Measurements from ENCODE around the gene GPER1. TPM values are rescaled to one million over a fixed set of nuclear protein-coding genes. Genes with fewer than 3 reads are reported as not detected.

The GPER1 gene
- total RNA-seq, 1 donor from 2014 or later, result 1.2 TPM

DNA sequence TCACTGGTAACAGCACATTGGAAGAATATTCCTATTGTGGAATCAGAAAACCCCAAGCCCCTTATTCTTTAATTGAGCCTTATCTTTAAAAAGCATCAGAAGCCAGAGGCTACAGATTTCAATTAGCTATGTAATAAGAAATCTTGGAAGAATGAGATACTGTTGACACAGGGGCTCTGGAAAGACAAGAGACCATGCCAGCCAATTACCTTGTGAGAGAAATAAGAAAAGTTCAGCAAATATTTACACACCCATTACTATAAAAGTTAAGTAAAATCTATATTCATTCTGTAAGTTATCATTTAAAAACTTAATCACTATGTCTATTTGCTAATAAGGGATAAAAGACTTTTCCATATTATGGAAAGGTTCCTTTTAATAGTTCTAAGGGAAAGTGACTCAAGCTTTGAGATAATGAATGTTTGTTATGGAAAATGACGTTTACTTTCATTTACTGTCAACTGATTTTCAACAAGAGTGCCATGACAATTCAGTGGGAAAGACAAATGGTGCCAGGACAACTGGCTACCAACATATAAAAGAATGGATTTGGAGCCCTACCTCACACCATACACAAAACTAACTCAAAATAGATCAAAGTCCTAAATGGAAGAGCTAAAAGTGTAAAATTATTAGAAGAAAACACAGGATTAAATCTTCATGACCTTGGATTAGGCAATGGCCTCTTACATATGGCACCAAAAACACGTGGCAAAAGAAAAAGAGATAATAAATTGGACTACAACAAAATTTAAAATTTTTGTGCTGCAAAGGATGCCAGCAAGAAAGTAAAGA is 43.8 kb downstream of the GPER1 start:
- Histone ChIP-seq H3K4me3 (no peak overlapping the region), H3K4me1 (peaks cover 2% of the 10 kb centered on the region), H2AFZ (replicated peaks) (no peak overlapping the region), H3K9ac (no peak overlapping the region), H3K27me3 (no peaks in the 10 kb centered on the region), H3K27ac (no peak overlapping the region), H3K9me3 (ENCODE audit: low read depth) (peaks cover 8% of the 10 kb centered on the region), H4K20me1 (ENCODE audit: low read depth) (peaks cover 2% of the 10 kb centered on the region), H3K36me3 (peaks cover 4% of the 10 kb centered on the region), H3F3A (ENCODE audit: low read depth) (peaks cover 10% of the 10 kb centered on the region), H3K79me2 (ENCODE audit: low read depth) (peaks cover 49% of the 10 kb centered on the region), H3K4me2 (no peak overlapping the region)
- TF ChIP-seq, protein P1, sequence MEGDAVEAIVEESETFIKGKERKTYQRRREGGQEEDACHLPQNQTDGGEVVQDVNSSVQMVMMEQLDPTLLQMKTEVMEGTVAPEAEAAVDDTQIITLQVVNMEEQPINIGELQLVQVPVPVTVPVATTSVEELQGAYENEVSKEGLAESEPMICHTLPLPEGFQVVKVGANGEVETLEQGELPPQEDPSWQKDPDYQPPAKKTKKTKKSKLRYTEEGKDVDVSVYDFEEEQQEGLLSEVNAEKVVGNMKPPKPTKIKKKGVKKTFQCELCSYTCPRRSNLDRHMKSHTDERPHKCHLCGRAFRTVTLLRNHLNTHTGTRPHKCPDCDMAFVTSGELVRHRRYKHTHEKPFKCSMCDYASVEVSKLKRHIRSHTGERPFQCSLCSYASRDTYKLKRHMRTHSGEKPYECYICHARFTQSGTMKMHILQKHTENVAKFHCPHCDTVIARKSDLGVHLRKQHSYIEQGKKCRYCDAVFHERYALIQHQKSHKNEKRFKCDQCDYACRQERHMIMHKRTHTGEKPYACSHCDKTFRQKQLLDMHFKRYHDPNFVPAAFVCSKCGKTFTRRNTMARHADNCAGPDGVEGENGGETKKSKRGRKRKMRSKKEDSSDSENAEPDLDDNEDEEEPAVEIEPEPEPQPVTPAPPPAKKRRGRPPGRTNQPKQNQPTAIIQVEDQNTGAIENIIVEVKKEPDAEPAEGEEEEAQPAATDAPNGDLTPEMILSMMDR (IDR thresholded peaks at IDR 0.05), result no peak
- TF ChIP-seq EZH2phosphoT487 (IDR thresholded peaks at IDR 0.05) (no peak), EZH2 (IDR thresholded peaks at IDR 0.05) (no peak)
- Mint-ChIP-seq H3K4me1 (peaks cover 2% of the 10 kb centered on the region), H3K4me3 (no peak overlapping the region), H3K36me3 (peaks cover 22% of the 10 kb centered on the region), H3K27me3 (ENCODE audit: insufficient read depth, low read depth) (no peaks in the 10 kb centered on the region), H3K27ac (no peak overlapping the region), H3K9me3 (peaks cover 6% of the 10 kb centered on the region)
- DNase-seq (ENCODE audit: low spot score), result no peak

DNA sequence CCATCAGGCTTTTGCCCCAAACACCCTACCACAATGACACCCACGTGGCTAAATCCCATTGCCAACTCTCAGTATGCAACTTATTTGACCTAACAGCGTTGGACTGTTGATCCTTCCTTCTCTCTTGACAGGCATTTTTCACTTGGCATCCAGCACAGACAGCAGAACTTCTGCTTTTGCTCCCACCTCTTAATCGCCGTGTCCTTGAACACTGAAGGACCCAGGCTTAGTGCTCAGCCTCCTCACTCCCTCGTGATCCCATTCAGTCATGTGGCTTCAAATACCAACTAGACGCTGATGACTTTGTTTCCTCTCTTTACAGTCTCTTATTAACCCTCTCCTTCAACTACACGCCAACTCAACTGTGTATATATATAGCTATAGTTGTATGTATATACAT is 47.0 kb downstream of the GPER1 start:
- Histone ChIP-seq H3K4me1 (peaks cover 9% of the 10 kb centered on the region), H3K9ac (no peak overlapping the region), H3K27me3 (no peaks in the 10 kb centered on the region), H3K27ac (no peak overlapping the region), H3K36me3 (peaks cover 4% of the 10 kb centered on the region), H2AFZ (replicated peaks) (no peak overlapping the region), H3K9me3 (ENCODE audit: low read depth) (peaks cover 8% of the 10 kb centered on the region), H3K79me2 (ENCODE audit: low read depth) (peaks cover 57% of the 10 kb centered on the region), H3K4me2 (no peak overlapping the region), H3F3A (ENCODE audit: low read depth) (peaks cover 20% of the 10 kb centered on the region), H4K20me1 (ENCODE audit: low read depth) (peaks cover 10% of the 10 kb centered on the region), H3K4me3 (no peak overlapping the region)
- peaks cover 2% of the 10 kb centered on the region for H3K27me3 Mint-ChIP-seq (ENCODE audit: insufficient read depth, low read depth)
- no peak for DNase-seq (ENCODE audit: low spot score)
- H3K4me1 Mint-ChIP-seq, result peaks cover 9% of the 10 kb centered on the region
- TF ChIP-seq EZH2phosphoT487 (IDR thresholded peaks at IDR 0.05), result no peak
- no peak for TF ChIP-seq EZH2 (IDR thresholded peaks at IDR 0.05)
- TF ChIP-seq, protein P1 (IDR thresholded peaks at IDR 0.05), result no peak
- H3K27ac Mint-ChIP-seq, result no peak overlapping the region
- peaks cover 6% of the 10 kb centered on the region for H3K9me3 Mint-ChIP-seq
- H3K36me3 Mint-ChIP-seq, result peaks cover 14% of the 10 kb centered on the region
- no peak overlapping the region for H3K4me3 Mint-ChIP-seq

DNA sequence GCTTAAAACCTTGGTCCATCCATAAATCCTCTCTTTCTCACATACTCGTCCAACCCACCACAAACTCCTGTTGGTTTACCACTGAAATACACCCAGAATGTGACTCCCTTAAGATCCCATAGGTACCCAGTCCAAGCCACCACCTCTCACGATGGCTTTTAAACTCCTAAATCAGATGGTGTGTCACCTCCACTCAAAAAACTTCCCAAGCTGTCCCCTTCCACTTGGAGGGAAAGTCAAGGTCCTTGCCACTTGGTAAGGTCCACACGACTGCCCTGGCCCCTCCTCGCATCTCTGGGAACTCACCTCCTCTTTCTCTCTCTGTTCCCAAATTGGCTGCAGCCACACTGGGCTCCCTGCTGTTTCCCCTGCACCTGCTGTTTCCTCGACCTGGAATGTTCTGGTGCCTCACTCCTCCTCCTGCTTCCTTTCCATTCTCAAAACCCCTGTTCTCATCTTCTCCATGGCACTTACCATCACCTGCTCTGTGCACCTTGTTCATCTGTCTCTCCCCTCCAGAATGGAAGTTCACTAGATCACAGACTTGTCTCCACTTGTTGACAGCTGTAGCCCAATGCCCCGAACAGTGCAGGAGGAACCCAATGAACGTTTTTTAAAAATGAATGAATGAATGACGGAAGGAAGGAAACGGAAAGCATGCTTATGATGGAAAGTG is 49.1 kb downstream of the GPER1 start:
- no peaks in the 10 kb centered on the region for H3K36me3 ChIP-seq
- Mint-ChIP-seq H3K9me3 (peaks cover 3% of the 10 kb centered on the region), H3K27ac (no peak overlapping the region), H3K27me3 (ENCODE audit: insufficient read depth, low read depth) (peaks cover 2% of the 10 kb centered on the region), H3K4me3 (peak overlapping the region; percentile 92), H3K36me3 (peaks cover 10% of the 10 kb centered on the region), H3K4me1 (peaks cover 9% of the 10 kb centered on the region)
- H3K4me1 ChIP-seq, result peaks cover 9% of the 10 kb centered on the region
- H3K9me3 ChIP-seq (ENCODE audit: low read depth), result peaks cover 5% of the 10 kb centered on the region
- no peak for TF ChIP-seq EZH2 (IDR thresholded peaks at IDR 0.05)
- no peak for TF ChIP-seq EZH2phosphoT487 (IDR thresholded peaks at IDR 0.05)
- H2AFZ ChIP-seq (replicated peaks), result no peak overlapping the region
- H3K9ac ChIP-seq, result peak overlapping the region; percentile 15
- H3K79me2 ChIP-seq (ENCODE audit: low read depth), result peaks cover 43% of the 10 kb centered on the region
- no peaks in the 10 kb centered on the region for H3K27me3 ChIP-seq
- H3K4me3 ChIP-seq, result peak overlapping the region; percentile 66
- peak overlapping the region; percentile 90 for H3K4me2 ChIP-seq
- H3F3A ChIP-seq (ENCODE audit: low read depth), result peaks cover 20% of the 10 kb centered on the region
- DNase-seq (ENCODE audit: low spot score), result peak; percentile 29
- no peak overlapping the region for H3K27ac ChIP-seq
- peaks cover 10% of the 10 kb centered on the region for H4K20me1 ChIP-seq (ENCODE audit: low read depth)
